OCI-LY7 (cell line): Measurements from ENCODE around the gene ASB15. TPM values are rescaled to one million over a fixed set of nuclear protein-coding genes. Genes with fewer than 3 reads are reported as not detected.

Source experiments
- BruUV-seq: library from RNA; stranded (reverse); fragments of 400-500 nt; replicated peaks from 2 replicates; lab custom pipeline; 2021; lab: Mats Ljungman, UMichigan
- CTCF ChIA-PET: fragments of 300-600 bp; sonication (Branson Sonifier 250); formaldehyde crosslinking; loops from one replicate; lab custom pipeline; 2022; ENCODE audit warnings: antibody characterized with exemption; ENCODE audit not compliant: unreplicated experiment; lab: Charles Lee
- POLR2A ChIA-PET: fragments of 300-600 bp; sonication (Branson Sonifier 250); formaldehyde crosslinking; loops from one replicate; lab custom pipeline; 2022; ENCODE audit warnings: antibody characterized with exemption; lab: Charles Lee
- DNase-seq: peaks from one replicate; pipeline ENCODE4 v3.0.0-alpha.2; 2015; ENCODE audit warnings: low spot score
- H2AFZ ChIP-seq: fragments of 200-600 bp; sonication (generic), shearing (Covaris generic); 2 replicates; pipeline ENCODE4 v1.6.1; 2014; ENCODE audit warnings: mild to moderate bottlenecking, antibody characterized with exemption, low read length, moderate library complexity
- H3K27ac ChIP-seq: fragments of 200-600 bp; sonication (generic); 2 replicates; pipeline ENCODE4 v1.5.1; 2014; ENCODE audit warnings: mixed run types, low read depth, mild to moderate bottlenecking, moderate library complexity, low read length, inconsistent platforms; ENCODE audit not compliant: poor library complexity, severe bottlenecking
- H3K36me3 ChIP-seq: fragments of 200-600 bp; sonication (generic); 2 replicates; pipeline ENCODE4 v1.6.1; 2014; ENCODE audit warnings: mild to moderate bottlenecking, antibody characterized with exemption, low read length, moderate library complexity, mixed read lengths; ENCODE audit not compliant: insufficient read depth
- H3K4me1 ChIP-seq: fragments of 200-600 bp; sonication (generic); 2 replicates; pipeline ENCODE4 v1.5.1; 2014; ENCODE audit warnings: mild to moderate bottlenecking, low read length; ENCODE audit not compliant: insufficient read depth, poor library complexity, severe bottlenecking
- H3K4me2 ChIP-seq: fragments of 200-600 bp; sonication (generic); 2 replicates; pipeline ENCODE4 v1.6.1; 2014; ENCODE audit warnings: mild to moderate bottlenecking, low read length
- H3K4me3 ChIP-seq: fragments of 200-600 bp; sonication (generic); 2 replicates; pipeline ENCODE4 v1.5.1; 2014; ENCODE audit warnings: mild to moderate bottlenecking, low read depth, low read length; ENCODE audit not compliant: poor library complexity, severe bottlenecking
- H3K79me2 ChIP-seq: fragments of 200-600 bp; sonication (generic); 2 replicates; pipeline ENCODE4 v1.6.1; 2016; ENCODE audit warnings: low read depth, mild to moderate bottlenecking, low read length, moderate library complexity, mixed read lengths; ENCODE audit not compliant: insufficient read depth
- H3K9me2 ChIP-seq: fragments of 200-600 bp; sonication (generic); 2 replicates; pipeline ENCODE4 v1.6.1; 2016; ENCODE audit warnings: mild to moderate bottlenecking, low read length, mixed read lengths; ENCODE audit not compliant: insufficient read depth
- H3K9me3 ChIP-seq: fragments of 200-600 bp; sonication (generic); 2 replicates; pipeline ENCODE4 v1.6.1; 2014; ENCODE audit warnings: mild to moderate bottlenecking, mixed run types, low read length, mixed read lengths
- H4K20me1 ChIP-seq: fragments of 200-600 bp; sonication (generic); 2 replicates; pipeline ENCODE4 v1.6.1; 2014; ENCODE audit warnings: mild to moderate bottlenecking, antibody characterized with exemption, low read length, moderate library complexity, mixed read lengths; ENCODE audit not compliant: insufficient read depth
- CTCF ChIP-seq: fragments of 200-600 bp; sonication (generic); conservative IDR thresholded peaks from 2 replicates; pipeline ENCODE4 v1.5.1; 2014; ENCODE audit warnings: mild to moderate bottlenecking, antibody characterized with exemption, low read length, moderate library complexity, mixed read lengths
- EZH2phosphoT487 ChIP-seq: fragments of 200-600 bp; sonication (generic); IDR thresholded peaks from 2 replicates; pipeline ENCODE4 v1.6.1; 2018; ENCODE audit warnings: low read depth, borderline replicate concordance, mild to moderate bottlenecking, mixed run types, antibody characterized with exemption, low read length, moderate library complexity, mixed read lengths
- intact Hi-C: fragments of 100-400 bp; cut with micrococcal nuclease; formaldehyde crosslinking; loops from one replicate; pipeline ENCODE4 v1.10.0; 2022; ENCODE audit not compliant: unreplicated experiment
- total RNA-seq, 2 experiments: library from RNA; depleted of rRNA in 1 of 2; stranded (reverse); fragments of >200 nt in 1 of 2; shearing (Covaris generic) in 1 of 2; gene quantifications; 2 replicates each; pipeline ENCODE4 v1.2.3, GENCODE V29; 2014 to 2022

ASB15 gene
- total RNA-seq, 2 experiments from 2014 or later: not detected

- Histone ChIP-seq H3K79me2 (no peaks in the 10 kb centered on the region), H3K9me3 (no peaks in the 10 kb centered on the region), H3K27ac (no peak overlapping the region), H4K20me1 (no peaks in the 10 kb centered on the region), H2AFZ (no peak overlapping the region), H3K9me2 (no peaks in the 10 kb centered on the region), H3K36me3 (no peaks in the 10 kb centered on the region), H3K4me1 (no peaks in the 10 kb centered on the region), H3K4me3 (no peak overlapping the region), H3K4me2 (no peak overlapping the region)
- no peak for DNase-seq
- intact Hi-C loops: no loop called here
- ChIA-PET POLR2A (interaction anchor here (0.5 to 0.7 kb wide), 3 partner anchors 103 to 511 kb away, joined by 3 to 5 read pairs (median 3); no protein-coding TSS in a partner anchor), CTCF (no interaction called here)
- BruUV-seq: no TSS peak
- TF ChIP-seq EZH2phosphoT487 (no peak), CTCF (no peak)
Observed at GRCh38 chr7:123652406-123652805, 50.8 kb downstream of the ASB15 start.

GRCh38 chr7:123653162-123653561 lies 51.5 kb downstream of the ASB15 start:
- Histone ChIP-seq H3K27ac (no peak overlapping the region), H3K9me2 (no peaks in the 10 kb centered on the region), H4K20me1 (no peaks in the 10 kb centered on the region), H2AFZ (no peak overlapping the region), H3K9me3 (no peaks in the 10 kb centered on the region), H3K4me2 (no peak overlapping the region), H3K79me2 (no peaks in the 10 kb centered on the region), H3K4me3 (no peak overlapping the region), H3K36me3 (no peaks in the 10 kb centered on the region), H3K4me1 (no peaks in the 10 kb centered on the region)
- BruUV-seq: no TSS peak
- DNase-seq: no peak
- CTCF ChIA-PET: no interaction called here
- intact Hi-C loops: no loop called here
- POLR2A ChIA-PET: interaction anchor here (0.7 kb wide), 1 partner anchor 104 kb away, joined by 3 read pairs; no protein-coding TSS in a partner anchor
- TF ChIP-seq CTCF (no peak), EZH2phosphoT487 (no peak)

- Histone ChIP-seq H2AFZ (no peak within 1 kb of the TSS), H3K4me3 (no peak within 1 kb of the TSS), H3K36me3 (no peaks in the 10 kb centered on the region), H4K20me1 (no peaks in the 10 kb centered on the region), H3K27ac (no peak within 1 kb of the TSS), H3K4me2 (no peak within 1 kb of the TSS), H3K9me3 (no peaks in the 10 kb centered on the region), H3K79me2 (no peaks in the 10 kb centered on the region), H3K9me2 (no peaks in the 10 kb centered on the region), H3K4me1 (no peaks in the 10 kb centered on the region)
- intact Hi-C loops: no loop called here
- TF ChIP-seq CTCF (no peak), EZH2phosphoT487 (no peak)
- ChIA-PET CTCF (no interaction called here), POLR2A (interaction anchor here (1.8 kb wide), 1 partner anchor 11 kb away, joined by 4 read pairs; no protein-coding TSS in a partner anchor)
- no TSS peak for BruUV-seq
- DNase-seq: no peak
Observed at GRCh38 chr7:123655614-123656013, 54.0 kb downstream of the ASB15 start, which contains the start of gene LMOD2. TSS of gene LMOD2 (plus strand) at chr7:123655866. CDS start at chr7:123655964, 98 bp downstream.
